Left lobe of liver (tissue), 2 donors: ENCODE results near the gene RBM20. TPM values are rescaled to one million over a fixed set of nuclear protein-coding genes. Genes with fewer than 3 reads are reported as not detected.
A peak's percentile ranks its signal among the peaks of the same experiment; 100 is the strongest.
"Not testable (repeated sequence)": the region's sequence is repeated elsewhere in the genome, so short reads cannot be mapped to it uniquely, and the experiment has no call there.

ENCODE experiments used
- ATAC-seq: fragments of 200-7000 bp; cut with Tn5 transposase; one replicate; pipeline ENCODE4 v1.9.1; 2020; ENCODE audit warnings: mild to moderate bottlenecking, moderate library complexity
- DNase-seq: peaks from one replicate; pipeline ENCODE4 v3.0.0-alpha.2; 2020; ENCODE audit warnings: low spot score
- total RNA-seq: library from RNA; stranded (reverse); gene quantifications from one replicate; pipeline ENCODE4 v1.2.1, GENCODE V29; 2021
- donor health status: DM: no; HTN: no; CAD: no; lungs with moderate emphysema.
- donor health status: DM: no; HTN: yes; CAD: no.

Gene RBM20
- total RNA-seq, 1 donor from 2014 or later, result 0.33 TPM

GRCh38 chr10:110758128-110758765 is 114.1 kb downstream of the RBM20 start:
- DNase-seq (no peak), ATAC-seq (no peak)

- no peak for ATAC-seq
Measured at GRCh38 chr10:110758898-110759297, 114.8 kb downstream of the RBM20 start.

GRCh38 chr10:110759523-110759922 is 115.4 kb downstream of the RBM20 start:
- ATAC-seq (no peak), DNase-seq (no peak)

More at GRCh38 chr10:110758898-110759297, 114.8 kb downstream of the RBM20 start:
- DNase-seq, result no peak

DNA sequence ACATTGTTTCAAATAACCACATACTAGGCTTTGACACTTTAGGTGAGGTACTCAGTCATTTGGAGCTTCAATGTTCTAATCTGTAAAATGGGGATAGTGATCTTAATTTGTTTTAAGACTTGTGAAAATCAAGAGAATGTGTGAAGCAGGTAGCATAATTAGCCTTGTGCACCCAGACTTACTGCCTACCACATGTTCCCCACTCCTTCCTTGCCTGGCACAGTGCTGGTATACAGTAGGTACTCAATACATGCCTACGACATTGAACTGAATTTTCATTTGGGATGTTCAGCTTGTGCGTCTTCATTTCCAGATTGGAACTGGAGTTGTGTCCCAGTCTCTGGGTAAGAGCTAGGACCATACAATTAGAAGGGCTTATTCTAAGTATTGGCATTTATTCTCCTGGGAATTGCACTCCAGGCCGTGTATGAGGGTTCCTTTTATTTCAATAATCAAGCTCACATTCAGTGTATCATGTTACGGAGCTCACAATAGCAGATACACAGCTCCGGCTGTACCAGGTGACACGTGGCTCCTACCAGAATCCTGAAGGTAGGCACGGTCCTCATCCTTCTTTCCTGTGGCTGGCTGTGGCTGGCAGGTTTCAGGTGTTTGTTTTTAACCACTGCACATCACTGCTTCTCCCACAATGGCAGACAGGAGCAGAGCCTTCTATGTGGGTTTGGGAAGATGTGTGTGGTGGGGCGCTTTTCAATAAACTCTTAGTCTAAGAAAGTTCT is 118.1 kb downstream of the RBM20 start:
- ATAC-seq, result no peak
- DNase-seq, result no peak

GRCh38 chr10:110762849-110763211 is 118.7 kb downstream of the RBM20 start:
- ATAC-seq (no peak), DNase-seq (no peak)

- ATAC-seq, result no peak
- DNase-seq, result no peak
Measured at GRCh38 chr10:110764378-110764777, 120.2 kb downstream of the RBM20 start.

GRCh38 chr10:110764793-110765512 is 120.8 kb downstream of the RBM20 start:
- ATAC-seq (no peak), DNase-seq (no peak)

DNA sequence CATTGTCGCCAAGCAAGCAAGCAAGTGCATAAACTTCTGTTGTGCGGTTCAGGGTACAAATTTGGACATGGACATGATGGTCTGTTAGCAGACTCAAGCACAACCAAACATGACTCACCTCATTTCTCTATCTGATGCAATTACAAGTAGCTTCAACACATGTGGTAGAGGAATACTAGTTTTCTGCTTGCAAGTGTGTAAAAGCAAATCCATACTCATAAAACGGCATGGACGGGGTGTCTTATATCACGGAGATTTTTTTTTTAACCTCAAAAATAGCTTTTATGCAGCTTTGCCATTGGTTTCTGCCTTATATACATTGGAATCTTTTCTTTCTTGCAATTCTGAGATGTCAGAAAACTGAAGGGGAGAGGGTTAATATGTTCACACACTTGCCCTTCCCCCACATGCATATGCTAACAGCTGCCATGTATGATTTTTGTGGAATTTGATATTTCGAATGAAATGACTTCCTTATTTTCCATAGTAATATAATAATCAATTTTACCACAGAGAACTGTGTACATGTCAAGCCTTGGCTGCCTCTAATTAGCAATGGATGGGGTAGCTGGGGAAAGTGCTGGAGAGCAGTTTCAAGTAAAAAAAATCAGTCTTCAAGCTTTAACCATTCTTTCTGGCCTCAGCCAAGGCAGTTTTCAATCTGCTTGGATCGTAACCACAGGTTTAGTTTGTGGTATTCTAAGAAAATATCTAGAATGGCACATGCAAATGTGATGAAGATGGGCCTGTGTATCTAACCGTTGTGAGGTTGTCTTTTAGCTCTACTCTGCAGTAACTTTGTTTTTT is 121.6 kb downstream of the RBM20 start:
- no peak for ATAC-seq

DNA sequence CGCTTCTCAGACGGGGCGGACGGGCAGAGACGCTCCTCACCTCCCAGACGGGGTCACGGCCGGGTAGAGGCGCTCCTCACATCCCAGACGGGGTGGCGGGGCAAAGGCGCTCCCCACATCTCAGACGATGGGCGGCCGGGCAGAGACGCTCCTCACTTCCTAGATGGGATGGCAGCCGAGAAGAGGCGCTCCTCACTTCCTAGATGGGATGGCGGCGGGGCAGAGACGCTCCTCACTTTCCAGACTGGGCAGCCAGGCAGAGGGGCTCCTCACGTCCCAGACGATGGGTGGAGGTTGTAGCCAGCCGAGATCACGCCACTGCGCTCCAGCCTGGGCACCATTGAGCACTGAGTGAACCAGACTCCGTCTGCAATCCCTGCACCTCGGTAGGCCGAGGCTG is 123.5 kb downstream of the RBM20 start:
- not testable (repeated sequence) for ATAC-seq, DNase-seq

More for the DNA sequence above, 121.6 kb downstream of the RBM20 start:
- no peak for DNase-seq

DNA sequence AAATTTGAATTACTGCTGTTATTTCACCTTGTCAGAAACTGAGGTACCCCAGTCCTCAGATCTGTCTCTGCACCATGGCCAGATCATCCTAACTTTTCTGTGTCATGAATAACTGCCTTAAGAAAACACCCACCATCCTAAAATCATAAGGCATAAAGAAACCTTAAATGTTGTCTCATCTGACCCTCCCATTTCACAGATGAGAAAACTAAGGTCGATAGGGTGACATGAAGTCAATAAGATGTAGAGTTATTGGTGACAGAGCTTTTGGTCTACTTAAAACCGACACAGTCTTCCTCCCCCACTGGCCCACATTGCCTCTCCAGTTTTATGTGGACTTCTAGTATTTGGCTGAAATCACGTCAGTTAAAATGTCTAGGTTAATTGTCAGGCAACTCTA is 126.1 kb downstream of the RBM20 start:
- ATAC-seq (no peak), DNase-seq (no peak)

DNA sequence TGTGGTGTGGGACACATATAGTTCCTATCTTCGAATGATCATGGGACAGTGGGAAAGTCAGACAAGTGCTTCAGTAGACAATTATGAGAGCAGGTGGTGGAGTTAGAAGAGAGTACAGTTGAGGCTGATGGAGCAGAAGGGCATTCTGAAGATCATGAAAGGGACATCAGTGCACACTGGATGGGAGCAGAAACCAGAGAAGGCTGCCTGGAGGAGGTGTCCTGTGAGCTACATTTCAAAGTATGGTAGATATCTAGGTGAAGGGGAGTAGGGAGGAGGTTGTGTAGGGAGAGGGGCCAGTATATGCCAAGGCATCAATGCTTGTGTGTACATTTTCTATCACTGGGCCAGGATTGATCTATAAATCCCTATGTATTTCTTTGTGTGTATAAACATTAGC is 127.3 kb downstream of the RBM20 start:
- DNase-seq (no peak), ATAC-seq (no peak)

GRCh38 chr10:110771991-110772390 is 127.9 kb downstream of the RBM20 start:
- DNase-seq (no peak), ATAC-seq (no peak)

GRCh38 chr10:110772454-110773025 is 128.4 kb downstream of the RBM20 start:
- ATAC-seq, result no peak

DNA sequence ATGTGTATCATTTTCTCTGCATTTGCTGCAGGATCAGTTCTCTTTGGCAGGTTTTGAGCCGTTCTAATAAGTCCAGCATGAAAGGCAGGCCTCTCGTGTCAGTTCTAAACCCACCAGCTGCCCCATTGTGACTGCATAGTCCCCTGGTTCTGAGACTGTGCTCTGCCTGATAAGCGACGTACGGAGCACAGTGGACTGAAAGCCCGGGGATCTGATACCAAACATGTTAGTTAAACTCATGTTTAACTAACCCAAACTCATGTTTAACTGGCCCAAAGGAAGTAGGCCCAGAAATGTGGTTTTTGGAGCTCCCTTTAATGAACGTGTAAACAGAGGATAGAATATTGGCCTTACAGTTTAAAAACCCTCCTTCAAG is 129.5 kb downstream of the RBM20 start:
- ATAC-seq, result no peak
- DNase-seq, result no peak

More at GRCh38 chr10:110772454-110773025, 128.4 kb downstream of the RBM20 start:
- no peak for DNase-seq

- peak; percentile 96 for ATAC-seq
- DNase-seq, result no peak
Measured at GRCh38 chr10:110774069-110775019, 130.2 kb downstream of the RBM20 start.

DNA sequence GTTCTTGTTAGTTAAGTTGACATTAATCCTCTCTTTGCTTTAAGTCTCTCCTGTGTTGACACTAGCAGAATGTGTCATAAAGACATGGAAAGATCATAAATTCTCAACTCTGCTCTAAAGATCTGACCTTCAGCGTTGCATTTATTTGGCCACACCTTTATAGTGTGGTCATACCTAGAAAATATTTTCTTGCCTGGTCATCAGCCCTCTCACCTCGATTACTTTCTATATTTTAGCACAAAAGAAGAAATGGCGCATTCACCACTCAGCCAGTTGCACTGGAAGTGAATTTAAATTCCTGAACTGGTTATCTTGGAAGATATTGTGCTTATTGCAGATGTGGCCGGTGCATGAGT is 130.9 kb downstream of the RBM20 start:
- DNase-seq, result no peak
- peak; percentile 19 for ATAC-seq

GRCh38 chr10:110775406-110775805 is 131.3 kb downstream of the RBM20 start:
- ATAC-seq (no peak), DNase-seq (no peak)

DNA sequence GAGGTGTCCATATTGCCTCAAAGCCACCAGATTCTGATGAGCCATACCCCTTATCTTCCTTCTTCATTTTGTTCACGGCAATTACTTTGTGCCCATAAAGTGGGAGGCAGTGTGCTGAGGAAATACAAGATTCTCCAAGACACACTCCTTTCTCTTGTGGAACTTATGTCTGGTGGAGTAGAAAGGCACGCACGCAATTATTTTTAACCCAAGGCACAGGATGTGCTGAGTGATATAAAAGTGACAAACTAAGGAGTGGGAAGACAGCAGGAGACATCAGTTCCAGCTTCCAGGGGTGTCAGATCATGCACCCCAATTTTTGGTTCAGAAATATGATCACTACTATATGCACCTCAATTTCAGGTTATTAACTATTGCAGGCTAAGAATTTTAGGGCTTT is 132.9 kb downstream of the RBM20 start:
- ATAC-seq (no peak), DNase-seq (no peak)

- ATAC-seq (no peak), DNase-seq (no peak)
Measured at GRCh38 chr10:110777661-110778060, 133.5 kb downstream of the RBM20 start.

DNA sequence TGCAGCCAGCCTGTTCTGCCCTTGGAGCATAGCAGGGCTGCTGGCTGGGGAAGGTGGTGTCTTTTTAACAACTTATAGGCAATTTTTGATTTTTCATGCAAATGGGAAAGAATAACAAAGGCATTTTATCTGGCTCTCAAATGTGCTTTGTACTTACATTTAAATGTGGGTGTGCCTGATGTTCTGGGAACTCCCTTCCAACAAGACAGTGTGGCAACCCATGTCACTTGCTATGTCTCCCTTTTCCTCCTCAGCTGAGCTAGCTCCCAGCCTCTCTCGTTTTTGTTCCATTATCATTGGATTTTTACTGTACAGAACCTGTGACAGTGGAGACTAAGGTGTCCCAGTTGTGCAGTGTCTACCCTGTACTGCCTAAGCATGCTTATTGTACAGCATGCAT is 134.1 kb downstream of the RBM20 start:
- no peak for DNase-seq
- ATAC-seq, result no peak
